ENCODE data around the gene RGS7. TPM values are rescaled to one million over a fixed set of nuclear protein-coding genes. Genes with fewer than 3 reads are reported as not detected.

The RGS7 gene
- total RNA-seq, 6 experiments from 2014 or later: not detected

GRCh38 chr1:240968864-240969263 is 388.1 kb downstream of the RGS7 start:
- H3K27ac ChIP-seq: no peak overlapping the region
- no peak overlapping the region for H3K4me3 ChIP-seq
- no peaks in the 10 kb centered on the region for H3K9me3 ChIP-seq
- WGBS (ENCODE audit: insufficient coverage, low coverage, low lambda C conversion rate, missing lambda C conversion rate): 64% methylated on average over 5 of the region's 5 CpGs
- intact Hi-C loops (cut with DNase I): no loop called here
- H3K36me3 ChIP-seq: no peaks in the 10 kb centered on the region
- no peaks in the 10 kb centered on the region for H3K4me1 ChIP-seq
- H3K27me3 ChIP-seq: no peaks in the 10 kb centered on the region
- DNase-seq: no peak
- TF ChIP-seq, protein P1, sequence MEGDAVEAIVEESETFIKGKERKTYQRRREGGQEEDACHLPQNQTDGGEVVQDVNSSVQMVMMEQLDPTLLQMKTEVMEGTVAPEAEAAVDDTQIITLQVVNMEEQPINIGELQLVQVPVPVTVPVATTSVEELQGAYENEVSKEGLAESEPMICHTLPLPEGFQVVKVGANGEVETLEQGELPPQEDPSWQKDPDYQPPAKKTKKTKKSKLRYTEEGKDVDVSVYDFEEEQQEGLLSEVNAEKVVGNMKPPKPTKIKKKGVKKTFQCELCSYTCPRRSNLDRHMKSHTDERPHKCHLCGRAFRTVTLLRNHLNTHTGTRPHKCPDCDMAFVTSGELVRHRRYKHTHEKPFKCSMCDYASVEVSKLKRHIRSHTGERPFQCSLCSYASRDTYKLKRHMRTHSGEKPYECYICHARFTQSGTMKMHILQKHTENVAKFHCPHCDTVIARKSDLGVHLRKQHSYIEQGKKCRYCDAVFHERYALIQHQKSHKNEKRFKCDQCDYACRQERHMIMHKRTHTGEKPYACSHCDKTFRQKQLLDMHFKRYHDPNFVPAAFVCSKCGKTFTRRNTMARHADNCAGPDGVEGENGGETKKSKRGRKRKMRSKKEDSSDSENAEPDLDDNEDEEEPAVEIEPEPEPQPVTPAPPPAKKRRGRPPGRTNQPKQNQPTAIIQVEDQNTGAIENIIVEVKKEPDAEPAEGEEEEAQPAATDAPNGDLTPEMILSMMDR (IDR thresholded peaks at IDR 0.05): no peak
- no peak for TF ChIP-seq POLR2A (IDR thresholded peaks at IDR 0.05)
- ATAC-seq: no peak

DNA sequence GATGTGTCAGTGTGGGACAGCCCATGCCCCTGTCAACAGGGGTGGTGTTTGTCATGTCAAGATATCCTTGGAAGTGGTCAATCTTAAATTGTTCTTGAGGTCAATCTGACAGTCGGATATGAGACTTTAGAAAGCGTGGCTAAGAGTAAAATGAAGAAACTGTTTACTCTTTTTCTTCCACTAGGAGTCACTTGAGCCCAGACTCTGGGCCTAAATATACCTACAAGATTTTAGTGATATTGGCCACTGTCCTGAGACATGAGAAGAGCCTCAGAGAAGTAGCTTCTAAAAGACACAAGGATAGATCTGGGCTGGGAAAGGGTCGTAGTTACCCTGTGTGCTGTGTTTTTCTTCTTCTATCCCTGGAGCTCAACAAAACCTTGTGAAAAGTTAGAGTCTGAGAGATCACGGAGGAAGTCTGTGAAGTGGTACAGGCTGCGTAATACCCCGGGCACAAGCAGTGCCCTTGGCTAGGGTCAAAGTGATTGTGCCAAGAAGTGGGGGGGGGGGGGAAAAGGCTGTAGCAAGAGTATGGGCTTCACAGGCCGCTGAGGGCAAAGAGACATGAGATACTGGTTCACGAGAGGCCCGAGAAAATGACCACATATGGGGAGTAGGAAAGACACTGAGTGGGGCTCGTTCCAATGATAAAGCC is 389.8 kb downstream of the RGS7 start:
- DNase-seq (no peak), ATAC-seq (peak; percentile 51 to 76 (median 54))
- H3K27ac ChIP-seq: no peak overlapping the region
- WGBS (ENCODE audit: insufficient coverage, low coverage, low lambda C conversion rate, missing lambda C conversion rate): 52% methylated on average over 9 of the region's 10 CpGs
- H3K36me3 ChIP-seq: no peaks in the 10 kb centered on the region
- no peaks in the 10 kb centered on the region for H3K9me3 ChIP-seq
- no peaks in the 10 kb centered on the region for H3K4me1 ChIP-seq
- no peak overlapping the region for H3K4me3 ChIP-seq
- intact Hi-C loops (cut with DNase I): no loop called here
- H3K27me3 ChIP-seq: no peaks in the 10 kb centered on the region
- no peak for TF ChIP-seq POLR2A (IDR thresholded peaks at IDR 0.05)
- TF ChIP-seq, protein P1 (IDR thresholded peaks at IDR 0.05): peak; percentile 38 to 47 (median 43)

GRCh38 chr1:240965581-240966091 is 391.4 kb downstream of the RGS7 start:
- intact Hi-C loops (cut with DNase I): no loop called here
- DNase-seq (no peak), ATAC-seq (no peak)
- TF ChIP-seq, protein P1 (IDR thresholded peaks at IDR 0.05): no peak
- Histone ChIP-seq H3K4me3 (no peak overlapping the region), H3K27me3 (no peaks in the 10 kb centered on the region), H3K27ac (no peak overlapping the region), H3K9me3 (no peaks in the 10 kb centered on the region), H3K4me1 (no peaks in the 10 kb centered on the region), H3K36me3 (no peaks in the 10 kb centered on the region)
- 46% methylated on average over 10 of the region's 10 CpGs for WGBS (ENCODE audit: insufficient coverage, low coverage, low lambda C conversion rate, missing lambda C conversion rate)

- intact Hi-C loops (cut with DNase I): no loop called here
- no peaks in the 10 kb centered on the region for H3K27me3 ChIP-seq
- WGBS (ENCODE audit: insufficient coverage, low coverage, low lambda C conversion rate, missing lambda C conversion rate): 54% methylated on average over 4 of the region's 4 CpGs
- TF ChIP-seq, protein P1 (IDR thresholded peaks at IDR 0.05): no peak
- no peak for TF ChIP-seq POLR2A (IDR thresholded peaks at IDR 0.05)
- no peak overlapping the region for H3K27ac ChIP-seq
- DNase-seq (no peak), ATAC-seq (no peak)
- H3K4me3 ChIP-seq: no peak overlapping the region
- H3K4me1 ChIP-seq: no peaks in the 10 kb centered on the region
- no peaks in the 10 kb centered on the region for H3K36me3 ChIP-seq
- H3K9me3 ChIP-seq: no peaks in the 10 kb centered on the region
These were observed 394.9 kb downstream of the RGS7 start for GRCh38 chr1:240962086-240962485.

Measured in right lobe of liver (tissue), 6 donors.